ENCODE measurements around the gene CYP20A1. TPM values are rescaled to one million over a fixed set of nuclear protein-coding genes. Genes with fewer than 3 reads are reported as not detected.
"Not testable (repeated sequence)": the region's sequence is repeated elsewhere in the genome, so short reads cannot be mapped to it uniquely, and the experiment has no call there.

The CYP20A1 gene
- total and polyA plus RNA-seq, 3 donors from 2014 or later, result 16.9 to 40.8 (median 38.7) TPM

DNA sequence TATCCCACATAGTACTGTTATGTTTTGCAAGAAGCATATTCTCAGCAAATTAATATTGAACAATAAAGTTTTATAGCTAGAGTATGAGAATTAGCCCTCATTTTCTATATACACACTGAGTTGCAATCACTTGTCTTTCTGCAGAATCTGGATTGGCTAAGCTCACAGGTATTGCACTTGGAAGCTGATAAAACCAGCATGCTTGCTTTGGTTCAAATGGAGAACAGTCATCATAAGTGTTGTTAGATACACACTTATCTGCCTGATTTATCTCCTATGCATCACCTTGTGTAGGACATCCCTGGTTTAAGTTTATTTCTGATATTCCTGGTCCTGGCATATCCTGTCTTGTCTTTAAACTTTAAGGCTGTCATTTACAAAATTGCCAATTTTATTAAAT lies 38.0 kb upstream of the CYP20A1 start:
- DNase-seq, result no peak
- TF ChIP-seq POLR2A (IDR thresholded peaks at IDR 0.05), result no peak
- TF ChIP-seq, protein P1, sequence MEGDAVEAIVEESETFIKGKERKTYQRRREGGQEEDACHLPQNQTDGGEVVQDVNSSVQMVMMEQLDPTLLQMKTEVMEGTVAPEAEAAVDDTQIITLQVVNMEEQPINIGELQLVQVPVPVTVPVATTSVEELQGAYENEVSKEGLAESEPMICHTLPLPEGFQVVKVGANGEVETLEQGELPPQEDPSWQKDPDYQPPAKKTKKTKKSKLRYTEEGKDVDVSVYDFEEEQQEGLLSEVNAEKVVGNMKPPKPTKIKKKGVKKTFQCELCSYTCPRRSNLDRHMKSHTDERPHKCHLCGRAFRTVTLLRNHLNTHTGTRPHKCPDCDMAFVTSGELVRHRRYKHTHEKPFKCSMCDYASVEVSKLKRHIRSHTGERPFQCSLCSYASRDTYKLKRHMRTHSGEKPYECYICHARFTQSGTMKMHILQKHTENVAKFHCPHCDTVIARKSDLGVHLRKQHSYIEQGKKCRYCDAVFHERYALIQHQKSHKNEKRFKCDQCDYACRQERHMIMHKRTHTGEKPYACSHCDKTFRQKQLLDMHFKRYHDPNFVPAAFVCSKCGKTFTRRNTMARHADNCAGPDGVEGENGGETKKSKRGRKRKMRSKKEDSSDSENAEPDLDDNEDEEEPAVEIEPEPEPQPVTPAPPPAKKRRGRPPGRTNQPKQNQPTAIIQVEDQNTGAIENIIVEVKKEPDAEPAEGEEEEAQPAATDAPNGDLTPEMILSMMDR (IDR thresholded peaks at IDR 0.05), result no peak
- Histone ChIP-seq H3K9me3 (no peaks in the 10 kb centered on the region), H3K27me3 (no peaks in the 10 kb centered on the region), H3K36me3 (ENCODE audit: low read depth, missing control alignments) (no peaks in the 10 kb centered on the region), H3K4me1 (no peaks in the 10 kb centered on the region), H3K27ac (no peak overlapping the region), H3K4me3 (no peak overlapping the region)
- intact Hi-C loops (cut with DNase I; ENCODE audit: low total_unique reads), result no loop called here

DNA sequence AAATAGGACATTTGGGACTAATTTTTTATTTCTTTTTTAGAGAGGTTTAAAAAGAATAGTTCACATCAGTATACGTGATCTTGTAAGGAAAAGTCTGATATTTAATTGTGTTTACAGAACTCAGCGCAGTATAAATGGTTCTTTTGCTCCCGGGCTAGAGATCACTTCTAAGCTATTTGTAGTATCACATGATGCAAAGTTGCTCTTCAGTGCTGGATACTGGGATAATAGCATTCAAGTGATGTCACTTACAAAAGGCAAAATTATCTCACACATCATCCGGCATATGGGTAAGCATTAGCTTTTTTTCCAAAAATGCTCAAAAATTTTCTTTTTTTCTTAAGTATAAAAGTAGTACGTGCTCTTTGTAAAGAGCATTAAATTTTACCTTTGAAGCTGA lies 37.4 kb upstream of the CYP20A1 start:
- H3K27me3 ChIP-seq, result no peaks in the 10 kb centered on the region
- intact Hi-C loops (cut with DNase I; ENCODE audit: low total_unique reads), result no loop called here
- H3K27ac ChIP-seq, result no peak overlapping the region
- 90 to 91% methylated on average over 5 of the region's 5 CpGs for WGBS, 2 donors
- H3K9me3 ChIP-seq, result no peaks in the 10 kb centered on the region
- H3K4me1 ChIP-seq, result no peaks in the 10 kb centered on the region
- no peak for DNase-seq
- TF ChIP-seq, protein P1 (IDR thresholded peaks at IDR 0.05), result no peak
- no peak for TF ChIP-seq POLR2A (IDR thresholded peaks at IDR 0.05)
- no peak overlapping the region for H3K4me3 ChIP-seq
- H3K36me3 ChIP-seq (ENCODE audit: low read depth, missing control alignments), result no peaks in the 10 kb centered on the region

DNA sequence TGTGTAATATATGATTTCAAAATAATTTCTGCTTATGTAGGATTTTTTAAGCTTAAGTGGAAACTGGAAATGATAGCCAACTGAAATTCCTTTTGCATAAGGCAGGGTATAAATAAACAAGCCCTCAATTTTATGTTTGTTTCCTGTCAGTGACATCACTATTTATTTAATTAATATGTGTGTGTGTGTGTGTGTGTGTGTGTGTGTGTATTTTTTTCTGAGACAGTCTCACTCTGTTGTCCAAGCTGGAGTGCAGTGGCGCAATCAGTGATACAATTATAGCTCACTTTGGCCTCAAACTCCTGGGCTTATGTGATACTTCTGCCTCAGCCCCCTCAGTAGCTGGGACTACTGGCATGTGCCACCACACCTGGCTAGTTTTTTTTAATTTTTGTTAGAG lies 29.3 kb upstream of the CYP20A1 start:
- no peak for TF ChIP-seq POLR2A (IDR thresholded peaks at IDR 0.05)
- TF ChIP-seq, protein P1 (IDR thresholded peaks at IDR 0.05), result no peak
- H3K27me3 ChIP-seq, result no peaks in the 10 kb centered on the region
- H3K36me3 ChIP-seq (ENCODE audit: low read depth, missing control alignments), result no peaks in the 10 kb centered on the region
- intact Hi-C loops (cut with DNase I; ENCODE audit: low total_unique reads), result no loop called here
- H3K27ac ChIP-seq, result no peak overlapping the region
- no peak for DNase-seq
- H3K4me1 ChIP-seq, result no peaks in the 10 kb centered on the region
- H3K9me3 ChIP-seq, result no peaks in the 10 kb centered on the region
- 92 to 100% methylated on average over 1 of the region's 1 CpG for WGBS, 2 donors
- H3K4me3 ChIP-seq, result no peak overlapping the region

DNA sequence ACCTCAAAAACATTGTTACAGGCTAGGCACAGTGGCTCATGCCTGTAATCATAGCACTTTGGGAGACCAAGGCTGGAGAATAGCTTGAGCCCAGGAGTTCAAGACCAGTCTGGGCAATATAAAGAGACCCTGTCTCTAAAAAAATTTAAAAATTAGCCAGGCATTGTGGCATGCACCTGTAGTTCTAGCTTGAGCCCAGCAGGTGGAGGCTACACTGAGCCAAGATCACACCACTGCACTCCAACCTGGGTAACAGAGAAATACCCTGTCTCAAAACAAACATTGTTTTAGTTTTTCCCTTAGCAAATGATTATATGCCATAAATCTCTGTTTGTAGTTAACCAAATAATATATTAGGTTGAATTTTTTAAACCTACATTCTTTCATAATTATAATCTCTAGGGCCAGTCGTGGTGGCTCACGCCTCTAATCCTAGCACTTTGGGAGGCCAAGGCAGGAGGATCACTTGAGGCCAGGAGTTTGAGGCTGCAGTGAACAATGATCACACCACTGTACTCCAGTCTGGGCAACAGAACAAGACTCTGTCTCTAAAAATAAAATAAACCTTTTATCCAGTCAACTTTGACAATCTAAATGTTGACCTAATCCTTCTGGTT lies 13.3 kb upstream of the CYP20A1 start:
- H3K27ac ChIP-seq, result no peak overlapping the region
- no peak for DNase-seq
- no peak overlapping the region for H3K4me3 ChIP-seq
- no peaks in the 10 kb centered on the region for H3K27me3 ChIP-seq
- intact Hi-C loops (cut with DNase I; ENCODE audit: low total_unique reads), result no loop called here
- H3K4me1 ChIP-seq, result no peaks in the 10 kb centered on the region
- no peaks in the 10 kb centered on the region for H3K9me3 ChIP-seq
- TF ChIP-seq POLR2A (IDR thresholded peaks at IDR 0.05), result no peak
- TF ChIP-seq, protein P1 (IDR thresholded peaks at IDR 0.05), result peak; percentile 43 to 66 (median 48)
- H3K36me3 ChIP-seq (ENCODE audit: low read depth, missing control alignments), result no peaks in the 10 kb centered on the region
- WGBS, 2 donors, result 94 to 98% methylated on average over 2 of the region's 2 CpGs

DNA sequence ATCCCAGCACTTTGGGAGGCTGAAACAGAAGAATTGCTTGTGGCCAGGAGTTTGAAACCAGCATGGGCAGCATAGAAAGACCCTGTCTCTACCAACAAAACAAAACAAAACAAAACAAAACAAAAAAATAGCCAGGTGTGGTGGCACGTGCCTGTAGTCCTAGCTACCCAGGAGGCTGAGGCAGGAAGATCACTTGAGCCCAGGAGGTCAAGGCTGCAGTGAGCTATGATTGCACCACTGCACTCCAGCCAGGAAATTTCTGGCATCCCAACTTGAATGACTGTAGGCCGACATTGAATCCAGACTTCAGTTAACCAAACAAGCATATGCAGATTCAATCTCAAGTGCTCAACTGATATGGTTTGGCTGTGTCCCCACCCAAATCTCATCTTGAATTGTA lies 9.1 kb upstream of the CYP20A1 start:
- 69 to 84% methylated on average over 2 of the region's 2 CpGs for WGBS, 2 donors
- H3K36me3 ChIP-seq (ENCODE audit: low read depth, missing control alignments); H3K4me3 ChIP-seq; H3K27me3 ChIP-seq; intact Hi-C loops (cut with DNase I; ENCODE audit: low total_unique reads); DNase-seq; H3K9me3 ChIP-seq; H3K27ac ChIP-seq; H3K4me1 ChIP-seq: not testable (repeated sequence)

Measured in testis (tissue), 3 donors.